Measurements from ENCODE around the gene HDAC8. TPM values are rescaled to one million over a fixed set of nuclear protein-coding genes. Genes with fewer than 3 reads are reported as not detected.
"Not testable (repeated sequence)": the region's sequence is repeated elsewhere in the genome, so short reads cannot be mapped to it uniquely, and the experiment has no call there.

HDAC8 gene
- total RNA-seq, 1 donor from 2014 or later, result 32.8 TPM

GRCh38 chrX:72460715-72461114 lies 111.9 kb downstream of the HDAC8 start:
- DNase-seq, result no peak

GRCh38 chrX:72449034-72449433 lies 123.6 kb downstream of the HDAC8 start:
- not testable (repeated sequence) for DNase-seq

GRCh38 chrX:72440764-72441163 lies 131.9 kb downstream of the HDAC8 start:
- DNase-seq, result not testable (repeated sequence)

GRCh38 chrX:72436010-72436409 lies 136.6 kb downstream of the HDAC8 start:
- no peak for DNase-seq

- DNase-seq, result peak; percentile 35
These were observed 142.2 kb downstream of the HDAC8 start for GRCh38 chrX:72430405-72430968.

GRCh38 chrX:72421797-72422196 lies 150.8 kb downstream of the HDAC8 start:
- no peak for DNase-seq

GRCh38 chrX:72409993-72410392 lies 162.7 kb downstream of the HDAC8 start:
- peak; percentile 54 for DNase-seq

GRCh38 chrX:72408885-72409284 lies 163.8 kb downstream of the HDAC8 start:
- DNase-seq, result no peak

- DNase-seq, result not testable (repeated sequence)
These were observed 167.5 kb downstream of the HDAC8 start for GRCh38 chrX:72405136-72405535.

GRCh38 chrX:72402614-72403013 lies 170.0 kb downstream of the HDAC8 start:
- DNase-seq, result no peak

- no peak for DNase-seq
These were observed 172.8 kb downstream of the HDAC8 start for GRCh38 chrX:72399816-72400215.

GRCh38 chrX:72396117-72396516 lies 176.5 kb downstream of the HDAC8 start:
- DNase-seq, result peak; percentile 3

- peak; percentile 3 for DNase-seq
These were observed 177.4 kb downstream of the HDAC8 start for GRCh38 chrX:72395237-72395636.

GRCh38 chrX:72394518-72395170 lies 178.0 kb downstream of the HDAC8 start:
- no peak for DNase-seq

- DNase-seq, result no peak
These were observed 178.7 kb downstream of the HDAC8 start for GRCh38 chrX:72393836-72394517.

- DNase-seq, result no peak
These were observed 179.5 kb downstream of the HDAC8 start for GRCh38 chrX:72392816-72393800.

- no peak for DNase-seq
These were observed 180.6 kb downstream of the HDAC8 start for GRCh38 chrX:72392042-72392441.

- DNase-seq, result no peak
These were observed 185.4 kb downstream of the HDAC8 start for GRCh38 chrX:72387247-72387646.

GRCh38 chrX:72382202-72382595 lies 190.4 kb downstream of the HDAC8 start:
- no peak for DNase-seq

- DNase-seq, result peak; percentile 39
These were observed 191.0 kb downstream of the HDAC8 start for GRCh38 chrX:72381439-72382201.

- DNase-seq, result no peak
These were observed 196.5 kb downstream of the HDAC8 start for GRCh38 chrX:72376124-72376523.

GRCh38 chrX:72373136-72373535 lies 199.5 kb downstream of the HDAC8 start:
- no peak for DNase-seq

Data from dermis blood vessel endothelial cell (primary cell).